PC-9 (cell line): ENCODE measurements around the gene MFSD11.

Source experiments
- CTCF ChIP-seq: fragments of 200-600 bp; sonication (generic); conservative IDR thresholded peaks from 2 replicates; pipeline ENCODE4 v1.6.1; 2017; ENCODE audit warnings: mixed run types, antibody characterized with exemption, mild to moderate bottlenecking, moderate library complexity
- EZH2 ChIP-seq: fragments of 200-600 bp; sonication (generic); IDR thresholded peaks from 2 replicates; pipeline ENCODE4 v1.8.0; 2017; ENCODE audit warnings: antibody characterized with exemption, low read depth

GRCh38 chr17:76716839-76717215 lies 21.1 kb upstream of the MFSD11 start:
- TF ChIP-seq CTCF, result no peak
- TF ChIP-seq EZH2, result no peak
